Neural progenitor cell (in vitro differentiated cells): ENCODE data around the gene CTLA4.

Experiments
- CTCF ChIP-seq: fragments of 200-600 bp; sonication (generic); IDR thresholded peaks from 2 replicates; pipeline ENCODE4 v1.5.1; 2017; ENCODE audit warnings: antibody characterized with exemption, mild to moderate bottlenecking
- EZH2 ChIP-seq: fragments of 200-600 bp; sonication (generic); IDR thresholded peaks from 2 replicates; pipeline ENCODE4 v1.6.1; 2017; ENCODE audit warnings: antibody characterized with exemption, mild to moderate bottlenecking, moderate library complexity

DNA sequence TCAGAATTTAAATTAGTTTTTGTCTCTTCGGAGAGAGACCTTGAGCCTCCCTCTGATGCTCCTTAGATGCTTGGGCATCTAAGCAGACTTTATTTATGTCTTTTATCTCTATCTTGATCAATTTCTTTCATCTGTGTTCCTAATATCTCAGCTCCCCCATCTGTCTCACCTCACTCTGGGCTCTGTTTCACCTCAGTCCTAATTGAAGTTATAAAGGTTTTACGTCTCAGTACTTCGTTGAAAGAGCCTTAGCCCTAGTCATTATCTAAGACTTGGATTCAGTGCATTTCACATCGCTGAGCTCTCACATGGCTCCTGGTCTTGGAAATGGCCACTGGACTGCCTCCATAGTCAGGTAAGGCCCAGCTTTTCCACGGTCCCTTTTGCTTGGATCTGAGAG, 13.8 kb upstream of the CTLA4 start:
- TF ChIP-seq CTCF (no peak), EZH2 (no peak)
